AG09309 (cell line): Measurements from ENCODE around the gene ANXA3.

ENCODE experiments used
- DNase-seq: peaks from one replicate; pipeline ENCODE4 v3.0.0-alpha.2; 2010; ENCODE audit warnings: low read depth
- H3K4me3 ChIP-seq: 2 replicates; pipeline ENCODE4 v1.5.1; 2011; ENCODE audit warnings: mild to moderate bottlenecking, low read depth, low read length, moderate library complexity; ENCODE audit not compliant: control insufficient read depth
- CTCF ChIP-seq: IDR thresholded peaks from 2 replicates; pipeline ENCODE4 v1.5.1; 2011; ENCODE audit warnings: mild to moderate bottlenecking, low read depth, low read length, inconsistent platforms; ENCODE audit not compliant: insufficient read depth, control insufficient read depth; ENCODE audit errors: missing control alignments

Gene ANXA3

GRCh38 chr4:78569306-78569821 is 17.8 kb downstream of the ANXA3 start:
- peak; percentile 55 for DNase-seq
- no peak for TF ChIP-seq CTCF
- H3K4me3 ChIP-seq, result no peak overlapping the region

GRCh38 chr4:78570117-78570516 is 18.5 kb downstream of the ANXA3 start:
- H3K4me3 ChIP-seq, result no peak overlapping the region
- DNase-seq, result no peak
- no peak for TF ChIP-seq CTCF

GRCh38 chr4:78571804-78572203 is 20.2 kb downstream of the ANXA3 start:
- DNase-seq, result no peak
- TF ChIP-seq CTCF, result no peak
- H3K4me3 ChIP-seq, result no peak overlapping the region

- no peak for TF ChIP-seq CTCF
- no peak for DNase-seq
- H3K4me3 ChIP-seq, result no peak overlapping the region
Measured at GRCh38 chr4:78578674-78579425, 27.3 kb downstream of the ANXA3 start.

- no peak overlapping the region for H3K4me3 ChIP-seq
- no peak for DNase-seq
- TF ChIP-seq CTCF, result no peak
Measured at GRCh38 chr4:78581618-78582017, 30.0 kb downstream of the ANXA3 start.

GRCh38 chr4:78584863-78585547 is 33.4 kb downstream of the ANXA3 start:
- TF ChIP-seq CTCF, result no peak
- no peak overlapping the region for H3K4me3 ChIP-seq
- DNase-seq, result no peak
